ENCODE results near the gene GCDH.
A peak's percentile ranks its signal among the peaks of the same experiment; 100 is the strongest.
"Not testable (repeated sequence)": the region's sequence is repeated elsewhere in the genome, so short reads cannot be mapped to it uniquely, and the experiment has no call there.

The GCDH gene

GRCh38 chr19:12893582-12893981 is 2.6 kb downstream of the GCDH start:
- TF ChIP-seq ZFX (IDR thresholded peaks at IDR 0.05; ENCODE audit: borderline replicate concordance) (no peak), CTCF (IDR thresholded peaks at IDR 0.05) (no peak)
- no peak overlapping the region for H3K27ac ChIP-seq

GRCh38 chr19:12896460-12896859 is 5.5 kb downstream of the GCDH start:
- TF ChIP-seq CTCF (IDR thresholded peaks at IDR 0.05) = no peak
- no peak for TF ChIP-seq ZFX (IDR thresholded peaks at IDR 0.05; ENCODE audit: borderline replicate concordance)
- H3K27ac ChIP-seq = no peak overlapping the region

- TF ChIP-seq CTCF (IDR thresholded peaks at IDR 0.05) = no peak
- TF ChIP-seq ZFX (IDR thresholded peaks at IDR 0.05; ENCODE audit: borderline replicate concordance) = no peak
- no peak overlapping the region for H3K27ac ChIP-seq
These were observed 9.0 kb downstream of the GCDH start for GRCh38 chr19:12899891-12900518.

GRCh38 chr19:12907166-12907565 is 16.2 kb downstream of the GCDH start:
- no peak for TF ChIP-seq ZFX (IDR thresholded peaks at IDR 0.05; ENCODE audit: borderline replicate concordance)
- TF ChIP-seq CTCF (IDR thresholded peaks at IDR 0.05) = no peak
- H3K27ac ChIP-seq = no peak overlapping the region

GRCh38 chr19:12912571-12912970 is 21.6 kb downstream of the GCDH start:
- H3K27ac ChIP-seq = peak overlapping the region; percentile 78
- TF ChIP-seq CTCF (IDR thresholded peaks at IDR 0.05) (no peak), ZFX (IDR thresholded peaks at IDR 0.05; ENCODE audit: borderline replicate concordance) (no peak)

- H3K27ac ChIP-seq = peak overlapping the region; percentile 78
- no peak for TF ChIP-seq CTCF (IDR thresholded peaks at IDR 0.05)
- no peak for TF ChIP-seq ZFX (IDR thresholded peaks at IDR 0.05; ENCODE audit: borderline replicate concordance)
These were observed 22.1 kb downstream of the GCDH start for GRCh38 chr19:12913011-12913561.

GRCh38 chr19:12913851-12914690 is 23.1 kb downstream of the GCDH start:
- TF ChIP-seq ZFX (IDR thresholded peaks at IDR 0.05; ENCODE audit: borderline replicate concordance) = no peak
- no peak for TF ChIP-seq CTCF (IDR thresholded peaks at IDR 0.05)
- H3K27ac ChIP-seq = peak overlapping the region; percentile 78

- not testable (repeated sequence) for H3K27ac ChIP-seq
These were observed 24.9 kb downstream of the GCDH start for GRCh38 chr19:12915860-12916259.
